D721Med (cell line): ENCODE data around the gene CRABP2.

Experiments used
- DNase-seq: peaks from one replicate; pipeline ENCODE4 v3.0.0; 2011; ENCODE audit warnings: low spot score; ENCODE audit not compliant: insufficient read length
- FAIRE-seq: peaks from 2 replicates; lab custom pipeline; 2011; peaks lifted over from hg19 to GRCh38; lab: Jason Lieb, UNC
- TF ChIP-seq, protein P1 (sequence below): IDR thresholded peaks from 2 replicates; pipeline ENCODE4 v1.5.1; 2012; ENCODE audit warnings: mild to moderate bottlenecking, control low read depth; ENCODE audit not compliant: insufficient read depth; ENCODE audit errors: missing control alignments

The CRABP2 gene

GRCh38 chr1:156741481-156741983 is 36.1 kb upstream of the CRABP2 start:
- FAIRE-seq, result no peak
- TF ChIP-seq, protein P1, sequence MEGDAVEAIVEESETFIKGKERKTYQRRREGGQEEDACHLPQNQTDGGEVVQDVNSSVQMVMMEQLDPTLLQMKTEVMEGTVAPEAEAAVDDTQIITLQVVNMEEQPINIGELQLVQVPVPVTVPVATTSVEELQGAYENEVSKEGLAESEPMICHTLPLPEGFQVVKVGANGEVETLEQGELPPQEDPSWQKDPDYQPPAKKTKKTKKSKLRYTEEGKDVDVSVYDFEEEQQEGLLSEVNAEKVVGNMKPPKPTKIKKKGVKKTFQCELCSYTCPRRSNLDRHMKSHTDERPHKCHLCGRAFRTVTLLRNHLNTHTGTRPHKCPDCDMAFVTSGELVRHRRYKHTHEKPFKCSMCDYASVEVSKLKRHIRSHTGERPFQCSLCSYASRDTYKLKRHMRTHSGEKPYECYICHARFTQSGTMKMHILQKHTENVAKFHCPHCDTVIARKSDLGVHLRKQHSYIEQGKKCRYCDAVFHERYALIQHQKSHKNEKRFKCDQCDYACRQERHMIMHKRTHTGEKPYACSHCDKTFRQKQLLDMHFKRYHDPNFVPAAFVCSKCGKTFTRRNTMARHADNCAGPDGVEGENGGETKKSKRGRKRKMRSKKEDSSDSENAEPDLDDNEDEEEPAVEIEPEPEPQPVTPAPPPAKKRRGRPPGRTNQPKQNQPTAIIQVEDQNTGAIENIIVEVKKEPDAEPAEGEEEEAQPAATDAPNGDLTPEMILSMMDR, result no peak
- DNase-seq, result no peak

GRCh38 chr1:156740741-156741480 is 35.5 kb upstream of the CRABP2 start, which contains the start of gene MRPL24:
TSS of gene MRPL24 (minus strand) at chr1:156741088. CDS start at chr1:156738704, 2,384 bp downstream.
- FAIRE-seq (peak; percentile 96), DNase-seq (peak; percentile 86)
- TF ChIP-seq, protein P1, result no peak

- FAIRE-seq (no peak), DNase-seq (no peak)
- TF ChIP-seq, protein P1, result no peak
Observed at GRCh38 chr1:156740237-156740740, 34.9 kb upstream of the CRABP2 start.

GRCh38 chr1:156738916-156739315 is 33.5 kb upstream of the CRABP2 start:
- FAIRE-seq, result no peak
- DNase-seq, result no peak
- TF ChIP-seq, protein P1, result no peak

DNA sequence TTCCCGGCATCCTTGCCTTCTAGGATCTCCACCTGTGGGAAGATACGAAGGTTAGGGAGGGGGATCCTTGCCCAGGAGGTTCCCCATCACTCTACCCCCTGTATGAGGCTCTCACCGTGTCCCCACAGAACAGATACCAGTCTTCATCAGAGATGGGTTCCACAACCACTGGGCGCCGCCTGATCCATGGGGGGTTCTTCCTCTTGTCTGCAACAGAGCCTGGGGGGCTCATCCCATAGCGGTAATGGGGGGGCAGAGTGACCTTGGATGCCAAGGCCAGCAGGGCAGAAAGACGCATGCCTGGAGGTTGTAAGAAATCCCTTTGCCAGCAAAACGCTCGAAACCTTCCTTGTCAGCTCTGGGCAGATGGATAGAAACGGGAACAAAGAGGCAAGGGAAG is 33.0 kb upstream of the CRABP2 start:
- TF ChIP-seq, protein P1, result no peak
- no peak for FAIRE-seq
- no peak for DNase-seq

DNA sequence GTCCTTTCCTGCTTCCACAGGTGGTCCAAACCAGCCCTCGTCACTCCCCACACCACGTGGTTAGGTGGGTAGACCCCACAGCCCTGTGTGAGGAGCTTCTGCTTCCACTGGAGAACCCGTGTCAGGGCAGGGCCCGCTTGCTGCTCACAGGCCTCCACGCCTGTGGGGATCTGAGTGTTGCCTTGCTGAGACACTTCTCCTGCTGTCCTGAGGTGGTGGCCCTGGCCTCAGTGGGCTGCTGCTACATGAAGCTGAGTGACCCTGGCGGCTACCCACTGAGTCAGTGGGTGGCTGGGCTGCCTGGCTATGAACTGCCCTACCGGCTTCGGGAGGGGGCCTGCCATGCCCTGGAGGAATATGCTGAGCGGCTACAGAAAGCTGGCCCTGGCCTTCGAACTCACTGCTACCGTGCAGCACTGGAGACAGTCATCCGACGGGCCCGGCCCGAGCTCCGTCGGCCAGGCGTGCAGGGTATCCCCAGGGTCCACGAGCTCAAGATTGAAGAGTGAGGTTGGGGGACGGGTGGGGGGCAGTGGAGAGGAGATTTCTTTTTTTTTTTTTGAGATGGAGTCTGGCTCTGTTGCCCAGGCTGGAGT is 28.7 kb upstream of the CRABP2 start:
- TF ChIP-seq, protein P1, result no peak
- no peak for FAIRE-seq
- no peak for DNase-seq
